ENCODE results near the gene SLC2A13.

SLC2A13 gene

DNA sequence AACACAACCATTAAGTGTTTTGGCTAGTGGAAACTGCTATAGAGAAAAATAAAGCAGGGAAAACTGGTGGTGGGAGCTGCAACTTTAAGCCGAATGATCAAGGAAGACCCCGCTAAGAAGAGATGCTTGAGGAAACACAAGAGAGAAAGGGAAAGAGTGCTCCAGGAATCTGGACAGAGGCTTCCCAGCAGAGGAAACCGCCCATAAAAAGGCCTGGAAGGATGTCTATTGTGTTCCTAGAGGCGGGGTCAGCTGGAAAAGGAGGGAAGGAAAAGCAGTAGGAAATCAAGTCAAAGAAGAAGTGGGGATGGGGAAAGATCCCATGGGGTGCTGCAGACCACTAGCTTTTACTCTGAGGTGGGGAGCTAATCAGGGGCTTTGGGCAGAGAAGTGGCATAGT lies 12.4 kb downstream of the SLC2A13 start:
- Histone ChIP-seq H3K27me3 (no peaks in the 10 kb centered on the region), H3K9me3 (no peaks in the 10 kb centered on the region), H3K4me3 (ENCODE audit: low read depth in 1 of 2, low read length in 1 of 2) (no peak overlapping the region), H3K27ac (no peak overlapping the region), H3K36me3 (no peaks in the 10 kb centered on the region), H3K4me1 (ENCODE audit: control insufficient read depth in 1 of 2, insufficient read depth in 1 of 2, low read depth in 1 of 2, low read length in 1 of 2) (no peaks in the 10 kb centered on the region)
- TF ChIP-seq, protein P1, sequence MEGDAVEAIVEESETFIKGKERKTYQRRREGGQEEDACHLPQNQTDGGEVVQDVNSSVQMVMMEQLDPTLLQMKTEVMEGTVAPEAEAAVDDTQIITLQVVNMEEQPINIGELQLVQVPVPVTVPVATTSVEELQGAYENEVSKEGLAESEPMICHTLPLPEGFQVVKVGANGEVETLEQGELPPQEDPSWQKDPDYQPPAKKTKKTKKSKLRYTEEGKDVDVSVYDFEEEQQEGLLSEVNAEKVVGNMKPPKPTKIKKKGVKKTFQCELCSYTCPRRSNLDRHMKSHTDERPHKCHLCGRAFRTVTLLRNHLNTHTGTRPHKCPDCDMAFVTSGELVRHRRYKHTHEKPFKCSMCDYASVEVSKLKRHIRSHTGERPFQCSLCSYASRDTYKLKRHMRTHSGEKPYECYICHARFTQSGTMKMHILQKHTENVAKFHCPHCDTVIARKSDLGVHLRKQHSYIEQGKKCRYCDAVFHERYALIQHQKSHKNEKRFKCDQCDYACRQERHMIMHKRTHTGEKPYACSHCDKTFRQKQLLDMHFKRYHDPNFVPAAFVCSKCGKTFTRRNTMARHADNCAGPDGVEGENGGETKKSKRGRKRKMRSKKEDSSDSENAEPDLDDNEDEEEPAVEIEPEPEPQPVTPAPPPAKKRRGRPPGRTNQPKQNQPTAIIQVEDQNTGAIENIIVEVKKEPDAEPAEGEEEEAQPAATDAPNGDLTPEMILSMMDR (IDR thresholded peaks at IDR 0.05) = no peak

DNA sequence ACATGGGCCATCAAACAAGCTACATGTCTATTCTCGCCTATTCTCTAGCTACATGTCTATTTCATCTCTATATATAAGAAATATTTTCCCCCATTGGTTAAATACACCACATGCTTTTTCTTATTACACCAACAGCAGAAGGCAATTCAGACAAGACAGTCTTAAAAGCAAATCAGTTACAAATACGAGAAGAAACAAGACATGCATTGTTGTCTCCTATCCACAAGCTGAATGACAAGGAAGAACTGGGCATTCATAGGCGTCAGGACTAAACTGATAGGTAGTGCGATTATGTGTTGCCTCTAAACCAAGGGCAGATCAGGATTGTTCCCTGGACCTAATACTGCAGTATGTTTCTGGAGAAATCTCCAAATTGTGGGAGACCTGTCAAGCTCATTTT lies 19.4 kb downstream of the SLC2A13 start:
- Histone ChIP-seq H3K4me1 (ENCODE audit: control insufficient read depth in 1 of 2, insufficient read depth in 1 of 2, low read depth in 1 of 2, low read length in 1 of 2) (no peaks in the 10 kb centered on the region), H3K27me3 (no peaks in the 10 kb centered on the region), H3K36me3 (no peaks in the 10 kb centered on the region), H3K27ac (no peak overlapping the region), H3K9me3 (no peaks in the 10 kb centered on the region), H3K4me3 (ENCODE audit: low read depth in 1 of 2, low read length in 1 of 2) (no peak overlapping the region)
- TF ChIP-seq, protein P1 (IDR thresholded peaks at IDR 0.05) = no peak

DNA sequence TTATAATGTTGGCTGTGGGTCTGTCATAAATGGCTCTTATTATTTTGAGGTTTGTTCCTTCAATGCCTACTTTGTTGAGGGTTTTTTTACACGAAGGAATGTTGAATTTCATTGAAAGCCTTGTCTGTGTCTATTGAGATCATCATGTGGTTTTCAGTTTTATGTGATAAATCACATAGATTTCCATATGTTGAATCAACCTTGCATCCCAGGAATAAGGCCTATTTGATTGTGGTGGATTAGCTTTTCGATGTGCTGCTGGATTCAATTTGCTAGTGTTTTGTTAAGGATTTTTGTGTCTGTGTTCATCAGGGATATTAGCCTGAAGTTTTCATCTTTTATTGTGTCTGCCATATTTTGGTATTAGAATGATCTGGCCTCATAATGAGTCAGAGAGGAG lies 27.6 kb downstream of the SLC2A13 start:
- TF ChIP-seq, protein P1 (IDR thresholded peaks at IDR 0.05) = no peak
- H3K27ac ChIP-seq = no peak overlapping the region
- H3K27me3 ChIP-seq = no peaks in the 10 kb centered on the region

GRCh38 chr12:40075458-40075857 lies 30.4 kb downstream of the SLC2A13 start:
- Histone ChIP-seq H3K4me3 (ENCODE audit: low read depth in 1 of 2, low read length in 1 of 2) (no peak overlapping the region), H3K4me1 (ENCODE audit: control insufficient read depth in 1 of 2, insufficient read depth in 1 of 2, low read depth in 1 of 2, low read length in 1 of 2) (no peaks in the 10 kb centered on the region), H3K27me3 (no peaks in the 10 kb centered on the region), H3K9me3 (no peaks in the 10 kb centered on the region), H3K27ac (no peak overlapping the region), H3K36me3 (no peaks in the 10 kb centered on the region)
- TF ChIP-seq, protein P1 (IDR thresholded peaks at IDR 0.05) = no peak

More for the DNA sequence above, 27.6 kb downstream of the SLC2A13 start:
- Histone ChIP-seq H3K36me3 (no peaks in the 10 kb centered on the region), H3K9me3 (no peaks in the 10 kb centered on the region), H3K4me3 (ENCODE audit: low read depth in 1 of 2, low read length in 1 of 2) (no peak overlapping the region), H3K4me1 (ENCODE audit: control insufficient read depth in 1 of 2, insufficient read depth in 1 of 2, low read depth in 1 of 2, low read length in 1 of 2) (no peaks in the 10 kb centered on the region)

DNA sequence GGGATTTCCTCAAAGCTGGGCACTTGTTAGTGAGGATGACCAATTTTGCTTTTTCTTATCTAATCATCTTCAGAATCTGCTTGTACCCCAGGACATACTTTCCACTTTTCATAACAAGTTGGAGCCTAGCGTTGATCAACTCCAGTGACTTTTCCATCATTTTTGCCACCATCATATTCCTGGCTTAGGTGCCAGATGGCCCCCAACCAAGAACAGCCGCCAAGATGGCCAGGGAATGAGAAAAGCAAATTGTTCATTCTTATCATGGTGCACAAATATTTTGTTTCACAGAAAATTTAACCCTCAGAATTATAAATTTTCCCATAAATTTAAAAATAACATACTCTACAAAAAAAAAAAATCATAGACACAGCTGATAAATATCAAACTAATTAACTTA lies 37.5 kb downstream of the SLC2A13 start:
- no peaks in the 10 kb centered on the region for H3K36me3 ChIP-seq
- no peak overlapping the region for H3K27ac ChIP-seq
- no peak overlapping the region for H3K4me3 ChIP-seq (ENCODE audit: low read depth in 1 of 2, low read length in 1 of 2)
- TF ChIP-seq, protein P1 (IDR thresholded peaks at IDR 0.05) = no peak
- no peaks in the 10 kb centered on the region for H3K27me3 ChIP-seq
- no peaks in the 10 kb centered on the region for H3K4me1 ChIP-seq (ENCODE audit: control insufficient read depth in 1 of 2, insufficient read depth in 1 of 2, low read depth in 1 of 2, low read length in 1 of 2)
- no peaks in the 10 kb centered on the region for H3K9me3 ChIP-seq

- H3K9me3 ChIP-seq = no peaks in the 10 kb centered on the region
- no peaks in the 10 kb centered on the region for H3K4me1 ChIP-seq (ENCODE audit: control insufficient read depth in 1 of 2, insufficient read depth in 1 of 2, low read depth in 1 of 2, low read length in 1 of 2)
- H3K27ac ChIP-seq = no peak overlapping the region
- TF ChIP-seq, protein P1 (IDR thresholded peaks at IDR 0.05) = no peak
- no peaks in the 10 kb centered on the region for H3K27me3 ChIP-seq
- no peaks in the 10 kb centered on the region for H3K36me3 ChIP-seq
- no peak overlapping the region for H3K4me3 ChIP-seq (ENCODE audit: low read depth in 1 of 2, low read length in 1 of 2)
Measured at GRCh38 chr12:40065636-40066035, 40.2 kb downstream of the SLC2A13 start.
